Kidney (tissue), 14 donors: ENCODE measurements around the gene STK11. TPM values are rescaled to one million over a fixed set of nuclear protein-coding genes. Genes with fewer than 3 reads are reported as not detected.

ENCODE experiments used
- DNase-seq, 5 donors: peaks; one replicate each; pipeline ENCODE4 v3.0.0-alpha.2; 2013 to 2020
- FAIRE-seq: peaks from 2 replicates; lab custom pipeline; 2012; peaks lifted over from hg19 to GRCh38; lab: Jason Lieb, UNC
- H3K27ac ChIP-seq, 2 donors: one replicate each; pipeline ENCODE4 v1.7.0; 2013; ENCODE audit warnings: low read depth in 2 of 2, low read length in 2 of 2, inconsistent platforms in 1 of 2
- H3K27me3 ChIP-seq: one replicate; pipeline ENCODE4 v1.7.1; 2013; ENCODE audit warnings: low read length, inconsistent platforms; ENCODE audit not compliant: control insufficient read depth, insufficient read depth
- H3K36me3 ChIP-seq, 3 donors: one replicate each; pipeline versions ENCODE4 v1.7.0 to v1.7.1; 2013; ENCODE audit warnings: low read length in 3 of 3, control low read depth in 1 of 3, inconsistent platforms in 1 of 3; ENCODE audit not compliant: insufficient read depth in 3 of 3, control insufficient read depth in 2 of 3
- H3K4me1 ChIP-seq, 3 donors: one replicate each; pipeline versions ENCODE4 v1.7.0 to v1.7.1; 2013; ENCODE audit warnings: low read length in 3 of 3, inconsistent platforms in 1 of 3, low read depth in 1 of 3; ENCODE audit not compliant: control insufficient read depth in 2 of 3, insufficient read depth in 2 of 3
- H3K4me3 ChIP-seq, 3 donors: one replicate each; pipeline versions ENCODE4 v1.7.0 to v1.8.1; 2013; ENCODE audit warnings: low read length in 3 of 3, control low read depth in 1 of 3, inconsistent platforms in 1 of 3
- H3K9ac ChIP-seq, 3 donors: one replicate each; pipeline versions ENCODE4 v1.7.0 to v1.7.1; 2013; ENCODE audit warnings: low read length in 3 of 3, control low read depth in 1 of 3, inconsistent platforms in 1 of 3
- H3K9me3 ChIP-seq, 3 donors: one replicate each; pipeline versions ENCODE4 v1.7.0 to v1.7.1; 2013; ENCODE audit warnings: low read length in 3 of 3, control low read depth in 1 of 3, inconsistent platforms in 1 of 3; ENCODE audit not compliant: control insufficient read depth in 2 of 3, insufficient read depth in 1 of 3
- CTCF ChIP-seq: IDR thresholded peaks from 3 replicates; pipeline ENCODE4 v1.5.1; 2012; ENCODE audit warnings: mild to moderate bottlenecking, moderate library complexity, borderline replicate concordance; ENCODE audit not compliant: insufficient read depth; ENCODE audit errors: extremely low read depth
- intact Hi-C: fragments of 100-400 bp; cut with DNase I; formaldehyde crosslinking; loops from one replicate; pipeline ENCODE4 v1.11.1; 2022
- polyA plus RNA-seq: library from polyadenylated mRNA; stranded (reverse); fragments of 350-450 nt; fragmentation: Illumina TruSeq; extraction: RNeasy Lipid Tissue Mini Kit (QIAGEN cat#74804); gene quantifications from one replicate; pipeline ENCODE4 v1.2.3, GENCODE V29; 2014; ENCODE audit warnings: low read depth, low replicate concordance; ENCODE audit not compliant: insufficient read depth
- total RNA-seq: library from RNA; stranded (reverse); fragmentation: NEBNext Ultra II Directional; extraction: Animal tissue kit (Norgen Biotek cat#: 25700); gene quantifications from one replicate; pipeline ENCODE4 v1.2.1, GENCODE V29; 2021
- donor health status: control.
- donor health status: control.
- donor health status: control.
- donor health status: control.
- donor health status: control.
- donor health status: DM: yes; HTN: yes; CAD: no.
- donor health status: Normal renal cell carcinoma (clear cell type).

STK11 gene
- total and polyA plus RNA-seq, 2 donors from 2014 or later: 40.7 to 57.7 TPM

- Histone ChIP-seq H3K4me1 (peaks cover 0 to 30% (median 21%) of the 10 kb centered on the region in 3 donors), H3K9me3 (no peaks in the 10 kb centered on the region), H3K27me3 (no peaks in the 10 kb centered on the region), H3K9ac (peak overlapping the region in 1 of 3 donors; percentile 55), H3K27ac (peak overlapping the region; percentile 96 to 99), H3K36me3 (peaks cover 0 to 9% (median under 1%) of the 10 kb centered on the region in 3 donors), H3K4me3 (peak overlapping the region; percentile 36 to 60 (median 48))
- no peak for FAIRE-seq
- TF ChIP-seq CTCF: no peak
- intact Hi-C loops: no loop called here
- DNase-seq: peak; percentile 97 to 99 (median 98)
These were observed 43.9 kb downstream of the STK11 start for GRCh38 chr19:1249298-1249989.

- Histone ChIP-seq H3K9me3 (no peaks in the 10 kb centered on the region), H3K27ac (peak overlapping the region; percentile 92), H3K4me3 (peak overlapping the region; percentile 36 to 60 (median 48)), H3K27me3 (no peaks in the 10 kb centered on the region), H3K4me1 (peaks cover 0 to 34% (median 16%) of the 10 kb centered on the region in 3 donors), H3K9ac (peak overlapping the region in 1 of 3 donors; percentile 55), H3K36me3 (peaks cover 3 to 15% (median 4%) of the 10 kb centered on the region in 3 donors)
- FAIRE-seq (no peak), DNase-seq (no peak)
- no peak for TF ChIP-seq CTCF
- intact Hi-C loops: no loop called here
These were observed 44.4 kb downstream of the STK11 start for GRCh38 chr19:1249990-1250436.

- FAIRE-seq: no peak
- peaks cover 3 to 21% (median 10%) of the 10 kb centered on the region in 3 donors for H3K36me3 ChIP-seq
- DNase-seq: peak; percentile 85 to 93 (median 93)
- H3K9me3 ChIP-seq: no peaks in the 10 kb centered on the region
- peak overlapping the region; percentile 97 for H3K27ac ChIP-seq
- intact Hi-C loops: no loop called here
- H3K9ac ChIP-seq: peak overlapping the region in 2 of 3 donors; percentile 32 to 88
- H3K4me1 ChIP-seq: peaks cover 0 to 38% (median 16%) of the 10 kb centered on the region in 3 donors
- no peak for TF ChIP-seq CTCF
- H3K27me3 ChIP-seq: no peaks in the 10 kb centered on the region
- peak overlapping the region; percentile 61 to 73 (median 69) for H3K4me3 ChIP-seq
These were observed 45.1 kb downstream of the STK11 start for GRCh38 chr19:1250437-1251260.
